ENCODE results near the gene U2AF1L4.

DNA sequence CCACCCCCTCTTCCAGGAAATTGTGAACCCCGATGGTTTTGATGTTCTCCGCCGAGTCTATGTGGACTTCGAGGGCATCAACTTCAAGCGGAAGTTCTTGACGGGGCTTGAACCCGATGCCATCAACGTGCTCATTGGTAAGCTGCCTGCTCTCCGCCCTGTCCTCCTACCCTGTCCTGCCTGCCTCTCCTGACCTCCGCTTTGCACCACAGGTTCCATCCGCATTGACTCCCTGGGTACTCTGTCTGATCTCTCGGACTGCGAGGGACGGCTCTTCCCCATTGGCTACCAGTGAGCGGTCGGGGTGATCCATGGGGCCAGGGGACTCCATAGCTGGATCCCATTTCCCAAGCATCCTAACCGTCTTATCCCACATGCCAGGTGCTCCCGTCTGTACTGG, 14.9 kb downstream of the U2AF1L4 start:
- TF ChIP-seq, protein P1, sequence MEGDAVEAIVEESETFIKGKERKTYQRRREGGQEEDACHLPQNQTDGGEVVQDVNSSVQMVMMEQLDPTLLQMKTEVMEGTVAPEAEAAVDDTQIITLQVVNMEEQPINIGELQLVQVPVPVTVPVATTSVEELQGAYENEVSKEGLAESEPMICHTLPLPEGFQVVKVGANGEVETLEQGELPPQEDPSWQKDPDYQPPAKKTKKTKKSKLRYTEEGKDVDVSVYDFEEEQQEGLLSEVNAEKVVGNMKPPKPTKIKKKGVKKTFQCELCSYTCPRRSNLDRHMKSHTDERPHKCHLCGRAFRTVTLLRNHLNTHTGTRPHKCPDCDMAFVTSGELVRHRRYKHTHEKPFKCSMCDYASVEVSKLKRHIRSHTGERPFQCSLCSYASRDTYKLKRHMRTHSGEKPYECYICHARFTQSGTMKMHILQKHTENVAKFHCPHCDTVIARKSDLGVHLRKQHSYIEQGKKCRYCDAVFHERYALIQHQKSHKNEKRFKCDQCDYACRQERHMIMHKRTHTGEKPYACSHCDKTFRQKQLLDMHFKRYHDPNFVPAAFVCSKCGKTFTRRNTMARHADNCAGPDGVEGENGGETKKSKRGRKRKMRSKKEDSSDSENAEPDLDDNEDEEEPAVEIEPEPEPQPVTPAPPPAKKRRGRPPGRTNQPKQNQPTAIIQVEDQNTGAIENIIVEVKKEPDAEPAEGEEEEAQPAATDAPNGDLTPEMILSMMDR (IDR thresholded peaks at IDR 0.05): no peak
- no peak for TF ChIP-seq EZH2 (IDR thresholded peaks at IDR 0.05; ENCODE audit: borderline replicate concordance, insufficient read depth, low read depth, low read length, poor library complexity, severe bottlenecking)
